Suppressor macrophage treated with lipopolysaccharide for 4 hours (primary cell): ENCODE results near the gene DSC2.
A peak's percentile ranks its signal among the peaks of the same experiment; 100 is the strongest.
"Not testable (repeated sequence)": the region's sequence is repeated elsewhere in the genome, so short reads cannot be mapped to it uniquely, and the experiment has no call there.

ENCODE experiments used
- DNase-seq: peaks from one replicate; pipeline ENCODE4 v3.0.0-alpha.2; 2020

DSC2 gene

DNA sequence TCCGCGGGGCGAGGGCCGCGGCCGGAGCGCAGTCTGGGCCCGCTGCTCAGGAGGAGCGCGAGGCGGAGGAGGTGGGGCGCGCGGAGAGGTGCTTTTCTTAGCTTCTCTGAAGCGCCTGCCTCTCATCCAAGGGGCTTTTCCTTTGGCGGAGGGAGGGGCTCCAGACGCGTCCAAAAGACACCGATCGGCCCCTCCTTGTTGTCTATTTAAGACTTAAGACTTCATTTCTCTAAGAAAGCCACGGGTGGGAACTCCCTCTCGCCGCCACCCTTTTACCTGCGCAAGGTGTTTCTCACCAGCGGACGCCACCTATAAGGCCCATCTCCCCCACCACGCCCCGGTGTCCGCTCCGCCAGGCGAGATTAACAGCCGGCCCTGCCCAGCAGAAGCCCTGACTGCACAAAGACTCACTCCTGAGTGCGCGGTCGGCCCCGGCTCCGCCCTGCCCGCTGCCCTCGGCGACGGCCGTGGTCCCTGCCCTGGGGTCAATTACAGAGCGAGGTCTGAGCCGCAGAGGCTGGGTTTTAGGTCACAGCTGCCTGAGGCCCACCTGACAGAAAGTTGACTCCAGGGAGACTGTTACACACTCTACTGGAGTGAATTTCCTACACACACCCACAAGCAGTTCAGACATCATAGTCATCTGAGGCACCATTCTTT is at the start of gene DSC2:
Gene DSC2 (minus strand): TSS at position 397 of the 660 bp plus-strand sequence. CDS start 450 bp downstream, outside the sequence.
- no peak for DNase-seq

DNA sequence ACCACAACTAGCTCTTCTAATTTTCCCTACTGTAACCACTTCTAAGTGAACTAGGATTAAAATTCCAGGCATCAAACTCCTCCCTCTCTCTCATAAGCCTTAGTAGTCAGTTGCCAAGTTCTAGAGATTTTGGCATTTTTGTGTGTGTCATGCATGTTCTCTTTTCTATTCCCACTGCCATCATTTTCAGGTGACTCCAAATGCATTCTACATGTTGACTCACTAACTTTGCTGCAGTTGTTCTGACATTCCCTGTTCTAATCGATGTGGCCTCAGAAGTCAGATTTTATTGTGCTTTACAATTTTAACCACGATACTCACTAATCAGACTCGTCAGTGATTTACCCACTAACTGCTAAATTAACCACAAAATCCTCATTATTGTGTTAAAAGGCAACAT is 47.1 kb upstream of the DSC2 start:
- no peak for DNase-seq

DNA sequence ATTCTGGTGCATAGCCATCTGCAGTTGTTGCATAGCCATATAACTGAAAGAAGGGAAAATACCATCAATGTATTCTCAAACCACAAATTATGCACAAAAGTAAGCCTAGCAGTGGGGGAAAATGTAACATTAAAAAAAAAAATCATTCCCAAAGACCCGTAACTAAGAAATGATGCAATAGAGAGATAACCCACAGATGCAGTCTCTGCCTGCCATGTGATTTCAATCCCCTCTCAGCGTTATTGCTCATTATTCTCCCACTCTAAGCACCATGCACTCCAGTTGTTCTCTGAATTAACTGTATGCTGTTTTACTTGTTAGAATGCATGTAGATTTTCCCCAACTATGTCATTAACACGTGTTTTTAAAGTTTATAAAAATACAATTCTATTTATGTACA is 46.4 kb upstream of the DSC2 start:
- DNase-seq = no peak

DNA sequence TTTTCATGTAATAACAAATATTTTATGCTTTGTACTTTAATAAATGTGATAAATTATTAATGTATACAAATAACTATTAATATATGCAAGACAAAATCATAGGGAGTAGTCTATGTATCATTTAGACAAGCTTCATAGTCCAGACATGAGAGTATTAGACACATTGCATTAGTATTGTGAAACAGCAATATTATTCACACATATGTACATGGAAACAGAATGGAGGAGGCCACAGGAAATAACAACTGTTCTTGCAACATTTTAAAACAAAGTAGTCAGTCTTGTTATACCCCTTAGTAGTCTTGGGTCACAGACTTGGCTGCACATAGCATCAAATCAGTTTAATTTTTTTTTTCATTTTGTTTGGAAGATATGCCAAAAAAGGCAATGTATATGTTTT is 44.6 kb upstream of the DSC2 start:
- DNase-seq = no peak

DNA sequence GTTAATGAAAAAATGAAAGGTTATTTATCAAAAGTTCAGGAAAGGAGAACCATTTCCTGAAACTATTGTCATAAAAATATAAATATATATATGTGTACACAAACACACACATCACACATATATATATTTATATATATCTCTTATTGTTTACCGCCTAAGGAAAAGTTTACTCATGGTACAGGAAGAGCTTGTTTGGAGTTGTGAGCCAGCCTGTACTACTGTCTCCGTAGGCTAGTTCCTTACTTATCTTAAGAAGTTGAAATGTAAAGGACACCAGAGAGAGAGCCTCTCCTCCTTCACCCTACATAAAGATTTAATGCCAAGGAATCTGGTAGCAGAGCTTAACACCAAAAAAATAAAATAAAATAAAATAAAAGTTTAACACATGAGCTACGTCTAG is 40.8 kb upstream of the DSC2 start:
- no peak for DNase-seq

DNA sequence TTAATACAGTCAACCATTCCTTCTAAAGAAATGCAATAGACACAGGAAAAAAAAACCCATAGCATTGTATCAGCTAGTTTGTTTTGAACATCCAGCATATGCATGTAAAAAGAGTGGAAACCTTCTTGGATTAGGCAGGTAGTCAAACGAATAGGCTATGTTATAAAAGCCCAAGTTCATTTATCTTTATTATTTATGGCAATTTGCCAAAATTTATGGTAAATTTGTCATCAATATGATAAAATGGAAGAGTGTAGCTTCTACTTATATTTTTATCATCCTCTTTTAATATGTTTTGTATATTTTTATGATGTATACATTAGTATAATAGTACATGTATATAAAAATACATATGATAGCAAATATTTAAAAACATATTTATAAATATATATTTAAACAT is 36.5 kb upstream of the DSC2 start:
- no peak for DNase-seq

DNA sequence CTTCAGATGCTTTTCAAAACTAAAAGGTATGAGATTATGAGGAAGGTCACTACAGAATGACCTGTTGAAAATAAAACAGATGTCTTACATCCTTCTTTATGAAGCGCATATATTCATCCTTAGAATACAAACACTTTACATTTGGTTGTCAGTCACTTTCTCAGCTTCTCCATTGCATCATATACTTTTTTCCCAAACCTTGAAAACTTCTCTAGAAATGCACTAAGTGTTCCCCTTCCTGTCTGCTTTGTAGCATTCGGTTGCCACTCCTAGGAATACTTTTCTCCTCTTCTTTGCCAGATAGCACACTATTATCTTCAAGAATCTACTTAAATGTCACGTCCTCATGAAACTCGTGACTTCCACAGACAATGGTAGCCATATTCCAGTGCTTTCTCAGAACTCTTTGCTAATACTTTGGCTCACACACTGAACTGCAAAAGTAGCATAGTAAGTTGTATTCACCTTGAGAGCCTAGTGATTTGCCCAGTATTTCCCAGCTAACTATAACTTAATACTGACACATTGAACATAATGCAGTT is 32.8 kb upstream of the DSC2 start:
- no peak for DNase-seq

DNA sequence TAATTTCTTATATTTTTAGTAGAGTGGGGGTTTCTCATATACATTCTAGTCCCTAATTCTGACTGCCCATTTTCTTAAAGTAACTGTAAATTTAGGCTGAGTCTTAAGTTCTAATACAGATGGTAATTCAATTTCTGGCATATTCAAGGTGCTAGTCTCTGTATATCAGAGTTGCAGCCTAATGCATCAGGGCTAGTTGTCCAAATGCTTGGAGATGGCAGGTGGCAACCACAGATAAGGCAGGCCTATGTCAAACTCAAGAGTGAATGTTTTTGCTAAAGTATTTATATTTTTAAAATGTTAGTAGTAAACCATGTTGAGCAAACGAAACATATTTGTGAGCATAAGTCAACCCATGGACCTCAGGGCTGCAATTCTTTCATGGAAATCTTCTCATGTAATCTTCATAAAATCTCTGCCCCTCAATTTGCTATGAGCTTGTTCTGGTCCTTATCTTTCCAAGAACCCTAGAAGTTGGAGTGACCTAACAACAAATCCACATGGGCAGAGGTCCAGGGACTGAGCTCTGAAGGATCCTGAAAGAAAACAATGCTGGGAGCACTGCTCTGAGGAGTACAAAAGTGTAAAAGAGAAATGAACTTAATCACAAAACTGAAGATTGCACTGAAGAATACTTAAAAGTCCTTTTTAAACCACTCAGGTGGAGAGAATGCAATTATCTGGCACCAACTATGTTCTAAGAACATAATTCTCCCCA is 27.3 kb upstream of the DSC2 start:
- DNase-seq = no peak

DNA sequence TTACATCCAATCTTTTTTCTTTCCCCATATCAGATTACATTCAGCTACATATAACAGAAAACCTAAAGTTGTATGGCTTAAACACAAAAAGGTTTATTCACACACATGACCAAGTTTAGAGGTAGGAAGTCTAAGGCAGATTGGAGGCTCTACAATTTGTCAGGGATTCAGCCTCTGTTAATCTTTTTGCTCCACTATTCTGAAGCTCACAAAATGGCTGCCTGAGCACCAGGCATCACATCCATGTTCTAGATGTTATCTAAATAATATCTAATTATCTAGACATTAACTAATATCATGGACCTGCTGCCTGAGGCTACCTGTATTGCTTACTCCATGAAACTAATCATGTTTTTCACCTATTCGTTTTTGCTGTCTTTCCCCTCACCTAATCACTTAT is 23.7 kb upstream of the DSC2 start:
- no peak for DNase-seq

DNA sequence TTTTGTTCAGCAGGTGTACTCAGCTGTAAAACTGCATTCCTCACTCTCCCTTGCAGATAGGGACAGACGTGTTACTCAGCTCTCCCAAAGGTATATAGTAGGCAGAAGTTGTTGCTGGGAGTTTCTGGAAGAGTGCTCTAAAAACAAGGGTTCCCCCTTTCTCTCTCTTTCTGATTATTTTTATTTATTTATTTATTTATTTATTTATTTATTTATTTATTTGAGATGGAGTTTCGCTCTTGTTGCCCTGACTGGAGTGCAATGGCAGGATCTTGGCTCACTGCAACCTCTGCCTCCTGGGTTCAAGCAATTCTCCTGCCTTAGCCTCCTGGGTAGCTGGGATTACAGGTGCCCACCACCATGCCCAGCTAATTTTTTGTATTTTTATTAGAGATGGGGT is 20.9 kb upstream of the DSC2 start:
- DNase-seq = not testable (repeated sequence)

DNA sequence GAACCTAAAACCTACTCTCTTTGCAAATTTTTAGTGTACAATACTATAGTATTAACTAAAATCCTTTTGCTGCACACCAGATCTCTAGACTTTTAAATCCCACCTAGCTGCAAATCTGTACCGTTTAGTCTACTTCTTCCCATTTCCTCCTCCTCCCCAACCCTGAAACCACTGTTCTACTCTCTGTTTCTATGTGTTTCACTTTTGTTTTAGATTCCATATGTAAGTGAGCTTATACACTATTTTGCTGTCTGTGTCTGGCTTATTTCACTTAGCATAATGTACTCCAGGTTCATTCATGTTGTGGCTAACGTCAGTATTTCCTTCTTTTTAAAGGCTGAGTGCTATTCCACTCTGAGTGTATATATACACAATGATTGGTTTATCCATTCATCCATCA is 18.4 kb upstream of the DSC2 start:
- no peak for DNase-seq

DNA sequence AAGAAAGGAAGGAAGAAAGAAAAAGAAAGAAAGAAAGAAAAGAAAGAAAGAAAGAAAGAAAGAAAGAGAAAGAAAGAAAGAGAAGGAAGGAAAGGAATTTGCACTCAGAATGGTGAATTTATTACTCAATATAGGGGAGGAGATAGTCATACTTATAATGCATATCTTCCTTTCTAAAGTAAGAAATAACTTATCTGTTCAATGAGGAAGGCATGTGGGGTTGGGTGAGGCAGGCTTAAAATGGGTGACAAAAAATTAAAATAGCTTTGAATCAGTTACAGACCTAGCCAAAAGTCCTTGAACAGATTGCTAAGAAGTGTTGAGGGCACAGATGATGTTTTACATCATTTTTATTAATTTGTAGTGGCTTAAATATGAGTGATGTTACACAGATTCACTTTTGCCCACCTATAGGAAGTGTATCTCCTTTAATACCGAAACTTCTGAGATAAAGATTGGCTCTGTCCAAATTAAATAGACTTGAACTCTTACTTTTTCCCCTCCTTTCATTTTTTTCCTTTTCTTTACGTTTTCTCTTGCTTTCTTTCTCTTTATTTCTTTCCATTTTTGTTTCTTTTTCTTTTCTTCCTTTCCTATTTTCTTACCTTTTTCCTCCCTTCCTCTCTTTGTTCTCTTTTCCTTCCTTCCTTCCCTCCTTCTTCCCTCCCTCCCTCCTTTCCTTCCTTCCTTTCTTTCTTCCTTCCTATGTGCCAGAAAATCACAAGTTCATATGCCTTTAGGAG is 14.8 kb upstream of the DSC2 start:
- DNase-seq = no peak

DNA sequence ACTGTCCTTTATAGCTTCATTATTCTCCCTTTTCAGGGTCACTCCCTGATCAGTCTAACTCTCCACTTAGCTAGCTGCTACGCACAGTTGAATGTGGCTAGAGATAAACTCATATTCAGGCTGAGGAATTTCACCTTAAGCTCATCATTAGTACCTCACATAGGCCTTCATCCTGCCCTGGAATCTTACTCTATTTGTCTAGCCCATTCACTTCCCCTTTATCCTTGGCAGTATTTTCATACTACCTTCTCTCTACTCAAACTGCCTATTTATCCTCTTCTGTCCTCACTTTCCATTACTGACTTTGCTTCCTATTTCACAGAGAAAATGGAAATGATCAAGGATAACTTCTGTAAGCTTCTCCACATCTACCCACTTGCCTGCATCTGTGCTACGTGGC is 10.6 kb upstream of the DSC2 start:
- DNase-seq = no peak

DNA sequence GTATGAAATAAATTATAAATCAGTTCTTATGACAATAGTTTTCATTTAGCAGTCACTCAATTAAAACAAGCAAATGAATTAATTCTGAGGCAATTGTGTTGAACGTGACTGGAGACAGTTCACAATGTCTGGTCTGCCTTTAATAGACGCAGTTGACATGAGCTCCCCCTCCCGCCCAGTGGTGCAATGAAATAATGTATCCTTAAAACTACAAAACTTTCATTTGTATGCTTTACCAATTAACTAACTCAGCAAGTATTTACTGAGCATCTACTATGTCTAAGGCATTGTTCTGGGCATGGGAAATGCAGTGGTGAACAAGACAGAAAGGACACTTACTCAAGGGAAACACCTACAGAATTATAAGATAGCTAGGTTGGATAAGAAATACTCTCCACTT is 3.5 kb upstream of the DSC2 start:
- no peak for DNase-seq

DNA sequence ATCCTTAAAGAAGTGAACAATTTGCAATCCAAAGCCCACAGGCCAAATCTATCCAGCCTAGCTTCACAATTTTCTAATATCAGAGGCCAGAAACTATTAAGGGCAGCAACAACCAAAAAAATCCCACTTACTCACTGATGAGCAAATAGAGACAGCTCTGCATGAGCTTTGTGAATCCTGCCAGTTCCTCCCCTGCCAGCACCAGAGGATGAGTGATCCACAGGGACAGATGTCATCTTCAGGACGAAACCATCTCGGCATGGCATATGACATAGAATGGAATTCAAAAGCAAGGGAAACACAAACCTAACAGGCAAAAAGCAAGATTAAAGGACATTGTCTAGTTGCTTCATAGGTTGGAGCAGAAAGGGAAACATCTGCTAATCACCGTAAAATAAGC is 2.2 kb upstream of the DSC2 start:
- DNase-seq = no peak

DNA sequence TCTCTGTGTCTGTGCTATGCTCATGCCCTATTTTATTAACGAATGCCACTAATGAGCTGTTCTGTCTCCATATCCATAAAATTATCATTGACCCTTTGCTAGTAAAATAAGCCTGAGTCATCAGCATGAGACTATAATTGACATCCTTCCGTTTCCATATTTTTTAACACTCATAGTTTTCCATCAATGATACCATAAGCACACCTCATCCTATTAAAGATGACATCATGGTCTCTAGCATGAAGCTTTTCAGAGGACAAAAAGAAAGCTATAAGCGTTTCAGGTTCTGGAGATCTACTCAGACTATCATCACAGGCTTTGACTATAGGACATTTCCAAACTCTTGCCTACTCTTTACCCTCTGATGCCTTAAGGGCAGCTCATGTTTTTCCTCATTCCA is 1.2 kb upstream of the DSC2 start:
- no peak for DNase-seq

DNA sequence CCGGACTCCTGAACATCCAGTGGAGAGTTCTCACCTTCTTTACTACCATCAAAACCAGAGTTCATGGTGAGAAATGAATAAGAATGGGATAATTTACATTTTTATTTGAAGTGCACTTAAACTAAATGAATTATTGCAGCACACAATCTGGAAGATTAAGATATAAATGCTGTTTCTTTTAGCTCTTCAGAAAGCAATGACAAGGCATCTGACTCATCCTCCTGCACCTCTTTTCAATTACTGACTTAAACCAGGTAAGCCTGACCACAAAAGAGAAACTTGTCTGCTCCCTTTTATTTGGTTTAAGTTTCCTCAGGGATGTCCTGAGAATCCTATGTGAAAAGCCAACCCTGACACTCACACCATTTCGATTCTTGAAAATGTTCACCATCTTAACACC is 720 bp upstream of the DSC2 start:
- DNase-seq = no peak

DNA sequence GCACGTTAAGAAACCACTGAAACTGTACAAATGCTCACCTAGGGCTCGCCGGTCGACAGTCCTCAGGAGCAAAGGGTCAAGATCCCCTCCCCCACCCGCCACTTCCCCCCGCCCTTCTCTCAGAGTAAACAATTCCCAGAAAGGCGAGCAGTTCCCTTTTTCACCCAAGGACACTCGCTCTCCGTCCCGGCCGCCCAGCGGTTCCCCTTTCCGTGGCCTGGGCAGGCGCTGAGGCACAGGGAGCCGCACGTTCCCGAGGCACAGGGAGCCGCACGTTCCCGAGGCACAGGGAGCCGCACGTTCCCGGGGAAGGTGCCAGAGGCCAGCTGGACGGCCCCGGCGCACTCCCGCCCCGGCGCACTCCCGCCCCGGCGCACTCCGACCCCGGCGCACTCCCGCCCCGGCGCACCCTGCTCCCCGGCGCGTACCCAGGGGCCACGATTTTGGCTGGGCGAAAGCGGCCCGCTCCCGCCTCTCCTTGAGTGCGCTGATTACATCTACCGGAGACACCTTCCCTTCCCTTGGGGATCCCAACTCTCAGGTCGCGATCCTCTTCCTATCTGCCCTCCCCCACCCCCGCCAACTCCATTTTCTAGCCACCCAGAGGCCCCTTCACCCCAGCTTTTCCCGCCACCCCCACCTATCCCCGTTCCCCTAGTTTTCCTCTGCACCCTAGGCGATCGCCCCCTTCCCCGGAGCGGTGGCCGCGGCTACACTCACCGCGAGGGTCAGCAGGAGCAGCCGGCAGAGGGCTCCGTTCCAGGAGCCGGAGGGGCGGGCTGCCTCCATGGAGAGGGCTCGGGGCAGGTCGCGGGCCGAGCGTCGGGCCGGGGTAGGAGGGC is 817 bp downstream of the DSC2 start:
- peak; percentile 90 for DNase-seq

DNA sequence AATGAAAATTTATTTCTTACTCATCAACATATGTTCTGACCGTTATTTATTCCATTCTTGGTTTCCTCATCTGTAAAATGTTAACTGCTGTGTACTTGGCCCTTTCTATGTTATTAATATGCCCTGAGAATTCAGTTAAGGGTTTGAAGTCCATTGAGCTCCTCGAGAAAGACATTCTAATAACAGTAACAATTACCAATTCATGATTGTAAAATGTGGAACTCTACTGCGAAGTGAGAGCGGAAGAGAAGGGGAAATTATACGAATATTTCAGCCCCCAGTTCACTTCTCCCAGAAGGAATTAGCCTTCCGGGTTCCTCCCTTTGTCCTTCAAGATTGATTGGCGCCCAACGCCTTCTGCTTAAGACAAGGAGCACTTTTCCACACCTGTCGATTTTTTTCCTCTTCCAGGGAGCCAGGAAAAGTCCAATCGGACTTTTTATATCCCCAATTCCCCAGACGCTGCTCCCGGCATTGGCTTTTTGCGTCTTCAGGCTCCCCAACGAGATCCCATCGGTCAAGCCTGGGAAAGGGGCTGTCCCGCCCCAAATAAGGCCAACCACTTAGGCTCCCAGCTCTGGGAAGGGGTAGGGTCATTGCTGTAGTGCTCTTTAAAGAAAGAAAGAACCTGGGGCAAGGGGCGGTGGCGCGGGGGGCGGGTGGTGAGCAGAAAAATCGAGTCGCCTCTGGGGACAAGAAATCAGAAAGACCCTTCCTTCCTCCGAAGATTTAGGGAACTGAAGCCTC is 1.6 kb downstream of the DSC2 start:
- peak; percentile 17 for DNase-seq

DNA sequence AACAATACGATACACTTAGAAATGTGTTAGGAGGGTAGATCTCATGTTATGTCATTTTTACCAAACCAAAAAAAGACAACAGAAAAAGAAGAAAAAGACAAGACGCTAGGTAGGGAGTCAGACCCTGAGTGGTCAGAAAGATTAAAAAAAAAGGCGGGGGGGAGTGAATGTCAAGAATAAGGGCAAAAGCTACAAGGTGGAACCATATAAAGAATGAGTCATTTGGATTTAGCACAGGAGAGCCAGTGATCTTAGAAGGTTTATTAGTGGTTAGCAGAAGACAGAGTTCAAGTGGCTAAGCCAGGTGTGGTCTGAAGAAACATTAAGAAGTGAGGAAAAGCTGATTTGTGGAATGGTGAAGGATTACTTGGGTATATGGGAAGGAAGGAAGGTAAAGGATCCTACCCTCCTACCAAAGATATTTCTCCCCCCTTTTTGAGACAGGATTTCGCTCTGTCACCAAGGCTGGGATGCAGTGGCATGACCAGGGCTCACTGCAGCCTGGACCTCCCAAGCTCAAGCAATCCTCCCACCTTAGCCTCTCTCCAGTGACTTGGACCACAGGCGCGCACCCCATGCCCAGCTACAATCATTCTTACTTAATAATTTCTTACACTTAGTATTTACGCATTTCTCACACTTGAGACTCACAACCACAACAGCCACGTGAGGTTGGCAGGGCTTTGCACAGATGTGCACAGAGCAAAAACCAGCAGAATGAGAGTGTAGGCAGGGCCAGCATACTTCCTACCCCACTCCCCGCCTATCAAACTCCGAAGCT is 2.6 kb downstream of the DSC2 start:
- DNase-seq = no peak

DNA sequence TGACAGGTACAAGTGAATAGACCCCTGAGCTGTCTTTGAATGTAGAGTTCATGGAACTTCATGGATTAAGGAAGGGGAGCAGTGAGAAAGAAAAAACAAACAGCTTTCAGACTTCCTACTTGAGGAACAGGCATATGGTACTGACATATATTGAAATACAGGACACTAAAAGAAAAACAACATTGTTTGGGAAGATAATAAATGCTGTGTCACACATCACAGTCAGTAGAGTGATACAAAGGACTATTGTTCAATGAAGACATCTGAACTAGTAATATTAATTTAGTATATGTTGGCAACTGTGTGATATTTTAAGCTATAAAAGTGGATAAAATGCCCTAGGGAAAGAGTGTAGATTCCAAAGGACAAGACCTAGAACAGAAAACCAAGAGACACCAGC is 3.3 kb downstream of the DSC2 start:
- no peak for DNase-seq
